Esophagus squamous epithelium (tissue), 4 donors: ENCODE data around the gene PCSK5.

Experiments used
- CTCF ChIP-seq, 6 experiments: fragments of 450-650 bp in 4 of 6; fragments of 200-600 bp in 2 of 6; sonication (generic) in 2 of 6; IDR thresholded peaks; one replicate each; pipeline ENCODE4 v1.5.1; 2016 to 2019; ENCODE audit warnings: antibody characterized with exemption in 6 of 6, mild to moderate bottlenecking in 4 of 6, moderate library complexity in 4 of 6
- POLR2A ChIP-seq, 4 donors: fragments of 450-650 bp; IDR thresholded peaks; one replicate each; pipeline ENCODE4 v1.6.1; 2017; ENCODE audit warnings: antibody characterized with exemption in 4 of 4, mild to moderate bottlenecking in 4 of 4, moderate library complexity in 3 of 4

GRCh38 chr9:75985515-75985914 lies 95.0 kb downstream of the PCSK5 start:
- TF ChIP-seq POLR2A (IDR thresholded peaks at IDR 0.05): no peak
- no peak for TF ChIP-seq CTCF (IDR thresholded peaks at IDR 0.05)
